ENCODE results near the gene C12orf76.
"Not testable (repeated sequence)": the region's sequence is repeated elsewhere in the genome, so short reads cannot be mapped to it uniquely, and the experiment has no call there.

The C12orf76 gene

GRCh38 chr12:110062241-110062640 is 13.9 kb upstream of the C12orf76 start:
- DNase-seq, result no peak

GRCh38 chr12:110059651-110060000 is 11.3 kb upstream of the C12orf76 start:
- DNase-seq, result no peak

DNA sequence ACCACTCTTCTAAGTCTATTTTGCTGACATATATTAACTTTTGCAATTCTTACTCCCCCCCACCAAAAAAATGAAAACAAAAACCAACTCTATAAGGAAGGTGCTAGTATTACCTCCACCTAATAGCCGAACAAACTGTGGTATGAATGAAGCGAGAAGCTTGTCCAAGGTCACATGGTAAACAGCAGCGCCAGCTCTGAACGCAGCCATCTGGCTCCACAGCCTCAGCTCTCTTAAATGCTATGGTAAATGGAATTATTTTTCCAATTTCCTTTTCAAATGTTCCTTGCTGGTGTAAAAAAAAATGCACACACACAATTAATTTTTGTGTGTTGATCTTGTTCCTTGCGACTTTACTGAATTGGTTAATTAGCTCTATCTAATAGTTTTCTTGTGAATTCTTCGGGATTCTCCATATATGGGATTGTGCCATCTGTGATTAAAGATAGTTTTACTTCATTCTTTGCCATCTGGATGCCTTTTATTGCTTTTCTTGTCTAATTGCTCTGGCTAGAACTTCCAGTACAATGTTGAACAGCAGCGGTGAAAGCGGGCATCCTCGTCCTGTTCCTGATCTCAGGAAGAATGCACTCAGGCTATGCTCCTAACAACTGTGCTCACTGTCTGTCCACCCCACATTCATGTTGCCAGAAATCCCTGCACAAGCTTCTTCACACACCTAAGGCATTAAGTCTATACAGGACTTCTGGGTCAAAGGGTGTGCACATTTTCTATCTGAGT is 10.7 kb upstream of the C12orf76 start:
- DNase-seq, result no peak

DNA sequence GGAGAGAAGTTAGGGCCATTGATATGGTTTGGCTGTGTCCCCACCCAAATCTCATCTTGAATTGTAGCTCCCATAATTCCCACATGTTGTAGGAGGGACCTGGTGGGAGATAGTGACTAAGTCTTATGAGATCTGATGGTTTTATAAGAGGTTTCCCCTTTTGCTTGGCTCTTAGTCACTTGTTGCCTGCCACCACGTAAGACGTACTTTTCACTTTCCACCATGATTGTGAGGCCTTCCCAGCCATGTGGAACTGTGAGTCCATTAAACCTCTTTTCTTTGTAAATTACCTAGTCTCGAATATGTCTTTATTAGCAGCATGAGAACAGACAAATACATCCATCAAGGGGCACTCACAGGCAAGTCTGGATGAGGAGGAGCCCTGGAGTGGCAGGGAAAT is 8.3 kb upstream of the C12orf76 start:
- not testable (repeated sequence) for DNase-seq

GRCh38 chr12:110055375-110056352 is 7.3 kb upstream of the C12orf76 start:
- peak; percentile 95 for DNase-seq

DNA sequence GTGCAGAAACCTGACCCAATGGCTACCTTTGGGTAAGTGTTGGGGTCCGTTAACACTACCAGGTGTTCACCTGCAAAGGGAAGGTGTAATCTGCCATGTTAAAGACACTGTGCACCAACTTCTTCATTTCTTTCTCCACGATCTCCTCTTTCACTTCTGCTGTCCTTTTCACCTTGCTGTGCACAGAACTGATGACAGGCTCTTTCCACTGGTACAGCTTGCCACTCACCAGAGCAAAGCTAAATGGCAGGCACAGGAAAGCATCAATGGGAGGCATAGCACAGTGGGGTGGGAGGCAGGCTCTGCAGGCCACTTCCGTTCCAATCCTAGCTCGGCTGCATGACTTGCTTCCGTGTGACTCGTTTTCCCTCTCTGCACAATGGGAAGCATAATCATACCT is 2.6 kb upstream of the C12orf76 start:
- DNase-seq, result no peak

- not testable (repeated sequence) for DNase-seq
Measured at GRCh38 chr12:110049666-110050065, 1.3 kb upstream of the C12orf76 start.

DNA sequence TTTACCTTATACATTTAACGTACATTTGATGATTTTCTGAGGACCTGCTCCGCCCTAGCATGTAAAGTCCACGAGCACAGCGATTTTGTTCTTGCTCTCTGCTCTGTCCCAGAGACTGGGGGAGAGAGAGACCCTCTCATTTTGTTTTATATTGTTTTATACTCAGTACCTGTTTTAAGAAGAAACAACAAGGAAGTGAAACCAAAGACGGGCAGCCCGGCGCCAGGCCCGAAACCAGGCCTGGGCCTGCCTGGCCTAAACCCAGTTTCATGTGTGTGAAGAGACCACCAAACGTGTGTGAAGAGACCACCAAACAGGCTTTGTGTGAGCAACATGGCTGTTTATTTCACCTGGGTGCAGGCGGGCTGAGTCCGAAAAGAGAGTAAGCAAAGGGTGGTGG is 712 bp upstream of the C12orf76 start:
- DNase-seq, result not testable (repeated sequence)

DNA sequence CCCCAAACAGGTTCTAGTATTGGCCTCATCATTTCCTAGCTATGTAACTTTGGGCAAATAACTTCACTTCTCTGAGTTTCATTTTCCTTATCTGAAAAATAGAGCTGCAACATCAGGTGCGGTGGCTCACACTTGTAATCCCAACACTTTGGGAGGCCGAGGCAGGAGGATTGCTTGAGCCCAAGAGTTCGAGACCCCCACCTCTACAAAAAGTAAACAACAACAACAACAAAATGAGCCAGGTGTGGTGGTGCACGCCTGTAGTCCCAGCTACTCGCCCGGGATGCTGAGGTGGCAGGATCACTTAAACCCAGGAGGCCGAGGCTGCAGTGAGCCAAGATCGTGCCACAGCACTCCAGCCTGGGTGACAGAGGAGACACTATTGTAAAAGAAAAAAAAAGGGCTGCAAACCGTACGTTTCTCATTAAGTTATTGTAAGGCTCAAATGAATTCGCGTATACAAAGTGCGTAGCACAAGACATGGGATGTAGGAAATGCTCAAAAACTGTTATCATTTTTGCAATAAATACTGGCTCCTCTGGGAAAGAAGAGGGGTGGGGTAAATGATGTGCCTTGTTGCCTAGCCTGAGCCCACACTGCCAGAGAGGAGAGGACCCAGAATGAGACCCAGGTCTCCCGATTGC is 903 bp downstream of the C12orf76 start:
- no peak for DNase-seq

DNA sequence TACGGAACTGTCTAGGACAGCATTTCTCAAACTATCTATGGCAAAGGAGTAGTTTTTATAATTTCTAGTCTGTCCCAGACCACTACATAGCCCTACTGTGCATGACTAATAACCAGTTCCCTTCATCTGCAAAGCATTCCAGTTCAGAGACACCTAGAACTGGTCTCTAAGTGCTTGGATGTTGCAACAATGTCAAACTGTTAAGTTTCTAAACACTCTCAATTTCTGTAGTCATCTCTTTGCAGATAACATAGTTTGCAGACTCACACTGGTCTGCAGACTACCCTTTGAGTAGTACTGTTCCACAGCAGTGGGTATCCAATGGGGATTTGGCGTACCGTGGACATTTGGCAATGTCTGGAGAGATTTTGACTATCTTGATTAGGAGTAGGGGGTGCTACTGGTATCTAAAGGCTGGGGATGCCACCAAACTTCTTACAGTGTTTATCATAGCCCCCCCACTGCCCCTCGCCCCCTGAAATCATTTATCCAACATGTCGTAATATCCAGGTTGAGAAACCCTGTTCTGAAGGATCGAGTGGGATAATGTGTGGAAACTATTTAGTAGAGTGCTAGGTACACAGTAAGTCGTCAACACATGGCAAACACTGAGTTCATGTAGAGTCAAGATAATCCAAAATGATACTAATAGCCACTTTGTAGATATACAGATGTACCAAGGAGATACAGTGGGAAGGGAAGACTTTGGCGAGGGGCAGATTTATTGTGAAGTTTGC is 1.7 kb downstream of the C12orf76 start:
- DNase-seq, result no peak

DNA sequence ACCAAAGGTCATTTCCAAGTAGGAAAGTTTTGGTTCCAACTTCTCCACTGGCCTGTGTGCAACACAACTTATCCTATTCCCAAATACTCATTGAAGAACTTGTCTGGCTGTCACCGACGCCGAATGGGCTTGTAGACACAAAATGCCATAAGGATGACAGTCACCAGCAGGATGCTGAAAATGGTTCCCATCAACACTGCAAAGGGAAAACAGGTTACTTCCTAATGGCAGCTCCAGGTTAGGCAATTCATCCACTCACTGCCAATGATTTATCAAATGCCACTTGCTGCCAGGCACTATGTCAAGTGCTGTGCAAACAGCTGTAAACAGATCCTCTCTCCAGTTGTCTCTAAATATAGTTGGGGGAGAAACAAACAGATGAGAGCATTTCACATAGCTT is 6.1 kb downstream of the C12orf76 start:
- no peak for DNase-seq

DNA sequence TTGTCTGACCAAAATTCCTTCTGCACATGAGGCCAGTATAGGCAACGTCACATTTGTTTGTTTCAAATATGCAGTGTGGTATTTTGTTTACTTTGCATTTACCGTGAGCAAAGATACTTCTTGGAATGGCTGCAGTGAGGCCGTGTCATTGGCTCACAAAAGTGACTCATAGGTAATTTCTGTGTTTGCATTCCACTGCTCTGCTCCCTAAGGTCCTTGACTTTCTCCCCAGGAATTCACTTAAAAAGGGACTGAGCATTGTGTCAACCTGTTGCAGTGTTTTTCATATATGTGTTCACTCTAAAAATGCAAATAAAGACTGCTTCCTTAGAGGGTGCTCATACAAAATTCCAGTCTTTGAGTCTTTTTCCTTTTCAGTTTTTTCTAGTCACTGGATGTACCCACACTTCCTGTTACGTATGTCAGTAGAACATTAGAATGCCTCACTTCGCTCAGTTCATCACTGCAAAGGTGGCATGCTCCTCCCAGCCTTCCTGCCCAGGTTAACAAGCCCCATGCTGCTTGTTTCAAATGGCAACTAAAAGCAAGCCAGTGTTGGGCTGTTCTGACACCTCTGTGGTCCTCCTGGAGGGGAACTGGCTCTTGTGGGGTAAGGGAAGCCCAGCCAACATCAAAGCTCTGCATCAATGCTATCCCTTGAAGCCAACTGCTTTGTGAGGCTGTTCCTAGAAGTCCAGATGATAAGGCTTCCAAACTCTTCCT is 9.1 kb downstream of the C12orf76 start:
- peak; percentile 96 for DNase-seq

DNA sequence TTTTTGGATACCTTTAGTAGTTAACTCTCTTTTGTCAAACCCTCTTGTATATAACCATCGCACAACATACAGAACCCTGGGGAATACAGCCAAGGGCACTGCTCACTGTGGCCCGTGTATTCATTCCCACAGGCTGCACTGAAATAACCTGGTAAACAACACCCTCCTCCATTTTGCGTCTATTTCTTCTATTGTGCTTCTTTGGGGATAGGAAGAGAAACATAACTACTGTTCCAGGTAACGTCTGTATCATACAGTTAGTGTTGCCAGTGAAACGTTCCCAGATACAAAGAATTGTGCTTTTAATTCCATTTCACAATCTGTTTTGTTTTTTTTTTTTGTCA is 9.6 kb downstream of the C12orf76 start:
- no peak for DNase-seq

- DNase-seq, result no peak
Measured at GRCh38 chr12:110037315-110037714, 11.0 kb downstream of the C12orf76 start.

DNA sequence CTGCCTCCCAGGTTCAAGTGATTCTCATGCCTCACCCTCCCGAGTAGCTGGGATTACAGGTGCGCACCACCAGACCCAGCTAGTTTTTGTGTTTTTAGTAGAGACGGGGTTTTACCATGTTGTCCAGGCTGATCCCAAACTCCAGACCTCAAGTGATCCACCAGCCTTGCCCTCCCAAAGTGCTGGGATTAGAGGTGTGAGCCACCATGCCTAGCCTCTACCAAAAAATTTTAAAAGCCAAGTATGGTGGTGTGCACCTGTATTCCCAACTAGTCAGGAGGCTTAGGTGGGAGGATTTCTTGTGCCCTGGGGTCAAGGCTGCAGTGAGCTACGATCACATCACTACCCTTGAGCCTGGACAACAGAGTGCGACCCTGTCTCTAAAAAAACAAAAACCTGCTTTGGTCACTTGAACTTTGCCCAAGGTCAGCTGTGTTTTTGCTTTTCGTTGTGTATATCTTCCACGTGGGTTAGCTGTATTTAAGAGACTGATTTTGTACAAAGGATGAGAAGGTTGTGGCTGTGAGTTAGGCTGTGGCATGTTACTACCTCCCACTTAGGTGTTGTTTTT is 12.7 kb downstream of the C12orf76 start:
- no peak for DNase-seq

- no peak for DNase-seq
Measured at GRCh38 chr12:110033888-110034287, 14.4 kb downstream of the C12orf76 start.

- no peak for DNase-seq
Measured at GRCh38 chr12:110029290-110029815, 19.0 kb downstream of the C12orf76 start.

DNA sequence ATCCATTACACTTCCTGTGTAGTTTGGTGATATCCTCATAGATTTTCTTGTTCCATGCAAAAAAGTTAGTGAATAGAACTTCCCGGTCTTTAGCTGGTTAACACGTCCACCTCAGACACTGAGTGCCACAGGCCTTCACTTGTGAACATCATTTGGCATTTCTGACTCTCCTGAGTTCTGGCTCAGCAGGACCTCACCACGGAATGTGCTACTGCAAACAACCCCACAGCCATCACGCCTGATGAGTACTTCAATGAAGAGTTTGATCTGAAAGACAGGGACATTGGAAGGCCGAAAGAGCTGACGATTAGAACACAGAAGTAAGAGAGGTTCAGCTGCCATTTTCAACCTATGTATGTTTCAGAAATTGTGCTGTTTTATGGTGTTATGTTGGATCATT is 20.0 kb downstream of the C12orf76 start:
- no peak for DNase-seq

- DNase-seq, result no peak
Measured at GRCh38 chr12:110024051-110024450, 24.3 kb downstream of the C12orf76 start.

- DNase-seq, result peak; percentile 68
Measured at GRCh38 chr12:110023059-110023980, 25.0 kb downstream of the C12orf76 start.
